GM19397 (cell line): ENCODE data around the gene STPG1.

Source experiments
- ATAC-seq: cut with Tn5 transposase; IDR thresholded peaks from one replicate; pipeline ENCODE4 v1.9.1; 2021; ENCODE audit warnings: mild to moderate bottlenecking, moderate library complexity; ENCODE audit not compliant: unreplicated experiment

STPG1 gene

DNA sequence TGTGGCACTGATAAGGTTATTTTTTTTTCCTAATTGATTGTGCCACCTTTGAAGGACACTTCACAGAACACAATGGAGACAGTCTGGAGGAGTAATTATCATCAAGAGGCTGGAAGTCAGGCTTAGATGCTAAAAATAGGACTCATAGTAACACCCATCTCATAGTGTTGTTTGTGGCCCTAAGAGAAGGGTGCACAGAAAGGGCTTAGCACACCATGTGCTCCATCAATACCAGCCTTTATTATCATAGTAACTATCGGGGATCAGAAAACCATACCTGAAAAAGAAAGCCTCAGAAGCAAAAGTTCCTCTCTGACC lies 13.9 kb upstream of the STPG1 start:
- ATAC-seq: no peak

DNA sequence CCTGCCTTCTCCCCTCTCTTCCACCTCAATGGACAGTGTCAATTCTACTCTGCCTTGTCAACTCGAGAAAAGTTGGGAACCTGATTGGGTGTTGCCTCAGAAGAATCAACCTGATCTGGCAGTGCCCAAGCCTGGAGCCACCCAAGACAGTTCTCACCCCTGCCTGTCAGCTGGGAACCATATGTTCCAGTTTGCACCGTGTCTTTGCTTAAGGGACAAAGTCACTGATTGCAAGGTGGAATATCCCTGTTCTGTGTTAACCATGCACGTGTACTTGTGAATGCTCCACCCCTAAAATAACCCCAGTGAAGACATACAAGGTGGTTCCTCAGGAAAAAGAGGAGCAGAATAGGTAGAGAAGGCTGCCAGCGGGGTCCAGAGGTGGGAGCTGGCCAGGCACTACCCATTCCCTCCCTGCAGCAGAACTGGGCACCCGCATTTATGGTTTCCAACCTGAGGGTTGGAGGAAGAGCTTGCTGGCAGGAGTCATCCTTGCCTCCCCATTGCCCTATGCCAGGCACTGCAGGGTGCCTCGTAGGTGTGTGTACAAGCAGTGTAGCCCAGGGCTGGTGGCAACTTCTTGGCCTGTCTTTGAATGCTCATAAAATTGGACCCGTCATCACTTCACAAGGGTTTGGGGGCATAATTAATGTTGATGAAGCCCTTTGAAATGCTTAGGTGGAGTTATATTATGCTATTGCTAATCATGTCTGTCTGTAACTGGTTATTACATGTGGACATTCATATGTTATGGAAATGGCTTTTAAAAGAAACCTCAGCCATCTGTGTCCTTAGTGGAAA lies 13.4 kb upstream of the STPG1 start:
- no peak for ATAC-seq

GRCh38 chr1:24425922-24426321 lies 12.3 kb upstream of the STPG1 start:
- ATAC-seq: no peak

DNA sequence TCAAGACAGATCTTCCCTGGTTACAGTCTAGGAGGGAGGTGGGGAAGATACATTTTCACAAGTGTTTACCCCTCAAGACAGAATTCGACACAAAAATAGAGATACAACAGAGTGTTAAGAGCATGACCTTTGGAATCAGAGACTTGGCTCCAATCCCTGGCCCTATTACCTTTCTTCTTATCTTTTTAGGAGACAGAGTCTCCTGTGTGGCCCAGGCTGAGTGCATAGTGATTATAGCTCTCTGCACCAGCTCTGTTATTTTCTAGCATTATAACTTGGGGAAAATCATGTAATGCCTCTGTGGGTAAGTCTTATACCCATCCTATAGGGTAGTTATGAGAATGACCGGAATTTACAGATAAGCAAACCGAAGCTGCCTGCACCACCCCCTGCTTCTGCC lies 11.9 kb upstream of the STPG1 start:
- ATAC-seq: no peak

DNA sequence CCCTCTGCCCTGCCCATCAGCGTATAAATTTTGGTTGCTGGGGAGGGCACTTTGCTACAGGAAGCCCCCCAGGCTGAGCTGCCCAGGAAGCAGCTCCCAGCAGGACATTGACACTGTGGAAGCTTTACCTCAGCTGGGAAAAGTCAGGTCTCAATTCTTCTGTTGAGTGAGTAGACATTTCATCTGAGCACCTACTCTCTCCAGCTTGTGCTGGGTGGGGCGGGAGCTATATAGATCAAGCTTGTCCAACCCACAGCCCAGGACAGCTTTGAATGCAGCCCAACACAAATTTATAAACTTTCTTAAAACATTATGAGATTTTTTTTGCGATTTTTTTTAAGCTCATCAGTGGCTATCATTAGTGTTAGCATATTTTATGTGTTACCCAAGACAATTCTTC lies 11.4 kb upstream of the STPG1 start:
- no peak for ATAC-seq

- ATAC-seq: no peak
These were observed 10.6 kb upstream of the STPG1 start for GRCh38 chr1:24424207-24424606.

- ATAC-seq: no peak
These were observed 7.9 kb upstream of the STPG1 start for GRCh38 chr1:24421502-24421901.

- no peak for ATAC-seq
These were observed 7.0 kb upstream of the STPG1 start for GRCh38 chr1:24420547-24420946.

- ATAC-seq: no peak
These were observed 5.5 kb upstream of the STPG1 start for GRCh38 chr1:24418898-24419628.

DNA sequence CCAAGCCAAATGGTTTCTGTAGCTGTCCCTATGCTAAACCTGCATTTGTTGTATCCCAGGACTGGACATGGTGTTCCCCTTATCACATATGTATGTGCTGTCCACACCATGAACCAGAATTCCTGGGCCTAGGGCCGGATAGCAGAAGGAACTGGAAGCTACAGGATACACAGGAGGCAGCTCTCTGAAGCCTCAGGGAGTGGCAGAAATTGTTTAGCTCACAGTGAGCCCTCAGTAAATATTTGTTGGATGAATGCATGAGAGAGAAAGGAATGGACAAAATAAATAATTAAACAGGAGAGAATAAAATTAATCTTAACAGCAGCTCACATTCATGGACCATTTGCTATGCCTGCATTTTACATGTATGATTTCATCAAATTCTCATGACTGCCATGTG lies 4.1 kb upstream of the STPG1 start:
- ATAC-seq: no peak

GRCh38 chr1:24416666-24417391 lies 3.2 kb upstream of the STPG1 start:
- no peak for ATAC-seq

- peak; percentile 7 for ATAC-seq
These were observed 2.5 kb upstream of the STPG1 start for GRCh38 chr1:24415910-24416665.

GRCh38 chr1:24415334-24415909 lies 1.8 kb upstream of the STPG1 start, which contains the start of gene NIPAL3:
TSS of gene NIPAL3 (plus strand) at chr1:24415802. CDS start at chr1:24419548, 3,746 bp downstream.
- peak; percentile 98 for ATAC-seq

DNA sequence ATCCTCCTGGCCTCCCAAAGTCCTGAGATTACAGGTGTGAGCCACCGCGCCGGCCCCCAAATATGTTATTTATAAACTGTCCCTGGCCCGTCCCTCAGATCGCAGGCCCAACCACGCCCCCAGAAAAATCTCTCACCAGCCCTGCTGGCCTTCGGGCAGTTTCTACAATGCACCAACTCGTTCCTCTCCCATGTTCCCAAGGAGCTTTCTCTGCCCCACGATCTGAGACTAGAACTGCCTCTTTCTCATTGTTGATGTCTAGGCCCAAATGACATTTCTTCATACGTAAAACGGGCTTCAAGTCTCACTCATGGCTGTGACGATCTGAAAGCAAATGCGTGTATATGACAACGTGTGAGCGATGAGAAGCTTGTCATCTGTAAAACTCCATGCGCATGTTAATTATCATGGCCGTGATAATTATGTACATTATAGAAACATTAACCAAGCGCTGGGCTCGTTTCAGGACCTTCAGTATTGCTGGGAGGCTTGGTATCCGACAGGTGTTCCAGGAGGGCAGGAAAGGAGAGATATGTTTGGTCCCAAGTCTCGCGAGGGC lies 1.3 kb upstream of the STPG1 start:
- no peak for ATAC-seq

- ATAC-seq: no peak
These were observed 1.2 kb downstream of the STPG1 start for GRCh38 chr1:24412408-24412807.

DNA sequence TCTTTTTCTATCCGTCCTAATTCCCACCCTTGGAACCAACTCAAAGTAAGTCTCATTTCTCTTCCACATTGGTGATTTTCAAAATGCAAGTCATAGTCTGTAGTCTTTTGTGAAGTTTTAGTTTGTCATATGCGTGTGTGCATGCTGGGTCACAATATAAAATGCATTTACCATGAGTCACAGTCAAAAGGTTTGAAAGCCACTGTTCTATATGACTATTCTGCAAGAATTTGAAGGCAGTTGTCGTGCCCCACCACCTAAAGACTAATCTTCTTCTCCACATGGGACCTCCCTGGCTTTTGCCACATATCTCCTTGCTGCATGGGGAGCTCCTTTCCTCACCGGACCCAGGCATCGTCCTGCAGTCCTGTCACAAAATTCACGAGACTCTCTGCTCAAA lies 1.6 kb downstream of the STPG1 start:
- no peak for ATAC-seq

DNA sequence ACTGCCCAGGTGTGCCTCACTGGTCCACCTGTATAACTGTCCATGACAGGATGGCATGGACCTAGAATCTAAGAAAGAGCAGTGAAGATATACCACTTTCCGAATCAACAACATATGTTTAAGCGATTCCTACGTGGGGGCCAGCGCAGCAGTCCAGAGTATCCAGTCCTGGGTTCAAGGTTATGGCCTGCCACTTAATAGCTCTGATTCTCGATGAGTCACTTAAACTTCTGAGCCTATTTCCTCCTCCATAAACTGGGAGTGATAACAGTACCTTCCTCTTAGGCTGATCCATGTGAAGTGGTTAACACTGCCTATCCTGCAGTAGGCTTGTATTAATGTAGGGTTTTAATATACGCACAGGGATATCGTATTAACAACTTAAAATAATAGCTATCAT lies 2.8 kb downstream of the STPG1 start:
- no peak for ATAC-seq

GRCh38 chr1:24409535-24409934 lies 4.0 kb downstream of the STPG1 start:
- no peak for ATAC-seq

DNA sequence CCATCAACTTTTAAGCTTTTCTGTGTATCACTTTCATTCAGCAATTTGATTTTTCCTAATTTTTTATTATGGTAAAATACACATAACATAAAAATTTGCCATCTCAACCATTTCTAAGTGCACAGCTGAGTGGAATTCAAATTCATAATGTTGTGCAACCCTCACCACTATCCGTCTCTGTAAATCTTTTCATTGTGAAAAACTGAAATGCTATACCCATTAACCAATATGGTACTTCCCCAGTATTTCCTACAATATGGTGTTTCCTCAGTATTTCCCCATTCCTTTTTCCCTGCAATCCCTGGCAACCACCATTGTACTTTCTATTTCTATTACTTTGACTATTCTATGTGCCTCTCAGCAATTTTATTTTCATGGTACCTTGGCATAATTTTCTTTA lies 6.8 kb downstream of the STPG1 start:
- ATAC-seq: no peak

- no peak for ATAC-seq
These were observed 9.8 kb downstream of the STPG1 start for GRCh38 chr1:24403806-24404205.
